ENCODE measurements around the gene ZNF474.
A peak's percentile ranks its signal among the peaks of the same experiment; 100 is the strongest.

ZNF474 gene

GRCh38 chr5:122154910-122155309, 25.6 kb downstream of the ZNF474 start:
- H3K27ac ChIP-seq (ENCODE audit: extremely low read depth, low read depth, low read length): no peak overlapping the region
- H3K9me3 ChIP-seq (ENCODE audit: control insufficient read depth, insufficient read depth, low read depth, low read length): no peaks in the 10 kb centered on the region
- TF ChIP-seq MZF1 (tag by site-specific recombination; IDR thresholded peaks at IDR 0.05; ENCODE audit: borderline replicate concordance) (no peak), ZBTB1 (tag by site-specific recombination; IDR thresholded peaks at IDR 0.05) (no peak), REPIN1 (tag by site-specific recombination; IDR thresholded peaks at IDR 0.05; ENCODE audit: low read depth) (no peak), ZBTB11 (tag by site-specific recombination; conservative IDR thresholded peaks at IDR 0.05; ENCODE audit: low read depth) (no peak)
- CTCF ChIA-PET: interaction anchor here (0.6 to 3.0 kb wide), 5 partner anchors 34 to 1344 kb away, joined by 3 to 21 read pairs (median 4); no protein-coding TSS in a partner anchor
- H3K36me3 ChIP-seq (ENCODE audit: control insufficient read depth in 2 of 2, insufficient read depth in 1 of 2, low read length in 2 of 2): no peaks in the 10 kb centered on the region
- POLR2A ChIA-PET: no interaction called here
- H3K4me3 ChIP-seq (ENCODE audit: low read depth, low read length): no peak overlapping the region
- no peaks in the 10 kb centered on the region for H3K4me1 ChIP-seq (ENCODE audit: control insufficient read depth, insufficient read depth, low read length)

DNA sequence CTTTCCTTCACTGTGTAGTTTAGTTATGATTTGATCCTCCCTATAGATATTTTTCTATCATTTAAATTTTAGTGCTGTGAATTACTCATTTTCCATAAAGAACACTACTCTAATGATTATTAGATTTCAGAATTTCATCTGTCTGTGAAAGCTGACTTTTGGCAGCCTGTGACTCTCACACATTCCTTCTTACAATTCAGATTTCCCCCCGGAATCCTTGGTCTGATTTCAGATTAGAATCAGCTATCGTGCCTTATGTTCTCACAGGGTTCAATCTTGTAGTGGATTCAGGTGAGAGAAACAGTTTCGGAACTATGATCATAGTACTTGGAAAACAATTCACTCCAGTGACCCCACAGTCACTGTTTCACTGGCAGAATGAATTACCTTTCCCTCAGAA, 26.2 kb downstream of the ZNF474 start:
- TF ChIP-seq ZNF223 (tag by site-specific recombination; IDR thresholded peaks at IDR 0.05) (no peak), ZNF292 (tag by site-specific recombination; IDR thresholded peaks at IDR 0.05; ENCODE audit: borderline replicate concordance, low read depth) (no peak)
- CTCF ChIA-PET: interaction anchor here (0.6 to 3.0 kb wide), 4 partner anchors 27 to 1344 kb away, joined by 3 to 21 read pairs (median 7); partner anchors contain the start of genes LOX and ZNF474
- Histone ChIP-seq H3K36me3 (ENCODE audit: control insufficient read depth in 2 of 2, insufficient read depth in 1 of 2, low read length in 2 of 2) (no peaks in the 10 kb centered on the region), H3K4me1 (ENCODE audit: control insufficient read depth, insufficient read depth, low read length) (no peaks in the 10 kb centered on the region), H3K27ac (ENCODE audit: extremely low read depth, low read depth, low read length) (no peak overlapping the region), H3K9me3 (ENCODE audit: control insufficient read depth, insufficient read depth, low read depth, low read length) (no peaks in the 10 kb centered on the region), H3K4me3 (ENCODE audit: low read depth, low read length) (no peak overlapping the region)
- POLR2A ChIA-PET: no interaction called here

DNA sequence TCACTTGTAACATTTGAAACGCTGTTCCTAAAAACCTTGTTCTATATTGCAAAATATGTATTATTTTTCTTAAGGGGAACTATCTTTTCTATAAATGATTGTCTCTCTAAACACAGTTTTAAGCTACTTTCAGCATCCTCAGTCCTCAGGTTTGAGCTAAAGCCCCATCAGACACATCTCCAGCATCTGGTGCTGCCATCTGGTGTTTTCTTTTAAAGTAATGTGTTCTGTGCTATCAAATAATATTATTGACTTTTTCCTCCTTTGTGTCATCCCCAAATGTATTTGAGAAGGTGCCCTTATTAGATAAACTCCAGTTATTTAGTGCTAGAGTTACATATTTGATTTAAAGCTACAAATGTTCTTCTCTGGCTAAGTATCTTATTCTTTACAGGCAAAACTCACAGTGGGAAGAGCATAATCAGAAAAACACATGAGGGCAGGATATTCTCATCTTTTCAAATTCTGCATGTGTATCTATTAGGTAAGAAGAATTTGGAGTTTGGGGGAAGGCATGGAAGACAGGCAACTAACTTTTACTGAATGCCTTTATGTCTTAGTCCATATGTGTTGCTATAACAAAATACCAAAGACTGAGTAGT, 27.5 kb downstream of the ZNF474 start:
- Histone ChIP-seq H3K9me3 (ENCODE audit: control insufficient read depth, insufficient read depth, low read depth, low read length) (no peaks in the 10 kb centered on the region), H3K4me1 (ENCODE audit: control insufficient read depth, insufficient read depth, low read length) (no peaks in the 10 kb centered on the region), H3K27ac (ENCODE audit: extremely low read depth, low read depth, low read length) (no peak overlapping the region), H3K36me3 (ENCODE audit: control insufficient read depth in 2 of 2, insufficient read depth in 1 of 2, low read length in 2 of 2) (no peaks in the 10 kb centered on the region), H3K4me3 (ENCODE audit: low read depth, low read length) (no peak overlapping the region)
- TF ChIP-seq WT1 (tag by site-specific recombination; IDR thresholded peaks at IDR 0.05): no peak
- peak; percentile 45 for TF ChIP-seq ZNF654 (tag by site-specific recombination; IDR thresholded peaks at IDR 0.05; ENCODE audit: low read depth)
- ChIA-PET POLR2A (no interaction called here), CTCF (interaction anchor here (0.6 to 3.0 kb wide), 28 partner anchors 8 to 375 kb away, joined by 3 to 21 read pairs (median 4); partner anchors contain the start of genes LOX and ZNF474)

GRCh38 chr5:122162100-122162638, 32.8 kb downstream of the ZNF474 start:
- H3K9me3 ChIP-seq (ENCODE audit: control insufficient read depth, insufficient read depth, low read depth, low read length): no peaks in the 10 kb centered on the region
- ChIA-PET POLR2A (no interaction called here), CTCF (no interaction called here)
- no peak overlapping the region for H3K27ac ChIP-seq (ENCODE audit: extremely low read depth, low read depth, low read length)
- no peak overlapping the region for H3K4me3 ChIP-seq (ENCODE audit: low read depth, low read length)
- TF ChIP-seq ZNF239 (tag by site-specific recombination; IDR thresholded peaks at IDR 0.05) (no peak), ZBTB48 (tag by site-specific recombination; IDR thresholded peaks at IDR 0.05) (no peak), KLF8 (tag by site-specific recombination; IDR thresholded peaks at IDR 0.05) (no peak), ZNF549 (tag by site-specific recombination; IDR thresholded peaks at IDR 0.05) (no peak), ZNF292 (tag by site-specific recombination; IDR thresholded peaks at IDR 0.05; ENCODE audit: borderline replicate concordance, low read depth) (no peak), ZNF768 (tag by site-specific recombination; IDR thresholded peaks at IDR 0.05) (no peak), ZSCAN16 (tag by site-specific recombination; IDR thresholded peaks at IDR 0.05) (no peak), ZNF561 (tag by site-specific recombination; IDR thresholded peaks at IDR 0.05; ENCODE audit: borderline replicate concordance) (no peak), ZNF416 (tag by site-specific recombination; IDR thresholded peaks at IDR 0.05) (no peak)
- TF ChIP-seq, protein P1, sequence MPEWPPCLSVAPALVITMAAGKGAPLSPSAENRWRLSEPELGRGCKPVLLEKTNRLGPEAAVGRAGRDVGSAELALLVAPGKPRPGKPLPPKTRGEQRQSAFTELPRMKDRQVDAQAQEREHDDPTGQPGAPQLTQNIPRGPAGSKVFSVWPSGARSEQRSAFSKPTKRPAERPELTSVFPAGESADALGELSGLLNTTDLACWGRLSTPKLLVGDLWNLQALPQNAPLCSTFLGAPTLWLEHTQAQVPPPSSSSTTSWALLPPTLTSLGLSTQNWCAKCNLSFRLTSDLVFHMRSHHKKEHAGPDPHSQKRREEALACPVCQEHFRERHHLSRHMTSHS (tag by site-specific recombination; IDR thresholded peaks at IDR 0.05): no peak
- TF ChIP-seq, protein P2, sequence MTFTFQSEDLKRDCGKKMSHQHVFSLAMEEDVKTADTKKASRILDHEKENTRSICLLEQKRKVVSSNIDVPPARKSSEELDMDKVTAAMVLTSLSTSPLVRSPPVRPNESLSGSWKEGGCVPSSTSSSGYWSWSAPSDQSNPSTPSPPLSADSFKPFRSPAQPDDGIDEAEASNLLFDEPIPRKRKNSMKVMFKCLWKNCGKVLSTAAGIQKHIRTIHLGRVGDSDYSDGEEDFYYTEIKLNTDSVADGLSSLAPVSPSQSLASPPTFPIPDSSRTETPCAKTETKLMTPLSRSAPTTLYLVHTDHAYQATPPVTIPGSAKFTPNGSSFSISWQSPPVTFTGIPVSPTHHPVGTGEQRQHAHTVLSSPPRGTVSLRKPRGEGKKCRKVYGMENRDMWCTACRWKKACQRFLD (tag by site-specific recombination; IDR thresholded peaks at IDR 0.05): no peak
- no peaks in the 10 kb centered on the region for H3K36me3 ChIP-seq (ENCODE audit: control insufficient read depth in 2 of 2, insufficient read depth in 1 of 2, low read length in 2 of 2)
- no peaks in the 10 kb centered on the region for H3K4me1 ChIP-seq (ENCODE audit: control insufficient read depth, insufficient read depth, low read length)

All from HEK293 (cell line).